HG03342 (cell line): Measurements from ENCODE around the gene SLC9A3.

Source experiments
- ATAC-seq: cut with Tn5 transposase; IDR thresholded peaks from one replicate; pipeline ENCODE4 v1.9.1; 2021; ENCODE audit warnings: mild to moderate bottlenecking, moderate library complexity; ENCODE audit not compliant: unreplicated experiment

The SLC9A3 gene

DNA sequence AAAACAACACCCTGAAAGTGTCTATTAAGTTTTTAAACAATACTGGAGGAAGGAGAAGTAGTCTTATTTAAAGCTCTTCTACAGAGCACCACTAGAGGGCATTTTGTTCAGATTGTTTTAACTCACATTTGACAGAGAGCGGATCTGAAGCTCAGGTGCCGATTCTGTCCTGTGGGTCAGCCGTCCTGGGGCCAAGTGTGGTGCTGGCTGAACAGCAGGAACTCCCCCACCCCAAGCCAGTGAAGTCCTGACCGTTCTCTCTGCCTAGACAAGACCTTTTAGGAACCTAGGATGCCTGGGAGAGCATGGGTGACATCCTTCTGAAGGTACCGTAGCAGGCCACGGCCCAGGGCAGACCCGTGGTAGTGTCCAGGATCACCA is 77.4 kb downstream of the SLC9A3 start:
- no peak for ATAC-seq

DNA sequence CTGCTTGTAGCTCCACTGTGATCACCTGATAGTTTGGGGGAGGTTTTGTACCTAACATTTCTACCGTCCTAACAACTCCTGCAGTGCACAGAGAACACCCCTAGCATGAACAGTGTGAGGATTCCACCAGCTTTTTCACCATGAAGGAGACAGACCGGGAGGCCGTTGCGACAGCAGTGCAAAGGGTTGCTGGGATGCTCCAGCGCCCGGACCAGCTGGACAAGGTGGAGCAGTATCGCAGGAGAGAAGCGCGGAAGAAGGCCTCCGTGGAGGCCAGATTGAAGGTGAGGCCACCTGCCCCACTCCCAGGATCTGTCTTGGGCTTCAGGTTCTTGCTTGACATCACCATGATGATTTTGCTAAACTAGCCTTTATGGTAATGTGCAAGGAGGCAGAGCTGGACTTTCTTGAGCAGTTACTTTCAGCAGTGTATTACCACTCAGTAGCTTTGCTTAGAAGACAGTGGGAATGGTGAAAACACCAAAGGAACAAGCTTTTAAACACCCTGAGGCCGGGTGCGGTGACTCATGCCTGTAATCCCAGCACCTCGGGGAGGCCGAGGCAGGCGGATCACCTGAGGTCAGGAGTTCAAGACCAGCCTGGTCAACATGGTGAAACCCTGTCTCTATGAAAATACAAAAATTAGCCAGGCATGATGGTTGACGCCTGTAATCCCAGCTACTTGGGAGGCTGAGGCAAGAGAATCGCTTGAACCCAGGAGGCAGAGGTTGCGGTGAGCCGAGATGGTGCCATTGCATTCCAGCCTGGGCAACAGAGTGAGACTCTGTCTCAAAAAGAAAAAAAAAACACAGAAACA is 78.0 kb downstream of the SLC9A3 start:
- ATAC-seq: no peak

DNA sequence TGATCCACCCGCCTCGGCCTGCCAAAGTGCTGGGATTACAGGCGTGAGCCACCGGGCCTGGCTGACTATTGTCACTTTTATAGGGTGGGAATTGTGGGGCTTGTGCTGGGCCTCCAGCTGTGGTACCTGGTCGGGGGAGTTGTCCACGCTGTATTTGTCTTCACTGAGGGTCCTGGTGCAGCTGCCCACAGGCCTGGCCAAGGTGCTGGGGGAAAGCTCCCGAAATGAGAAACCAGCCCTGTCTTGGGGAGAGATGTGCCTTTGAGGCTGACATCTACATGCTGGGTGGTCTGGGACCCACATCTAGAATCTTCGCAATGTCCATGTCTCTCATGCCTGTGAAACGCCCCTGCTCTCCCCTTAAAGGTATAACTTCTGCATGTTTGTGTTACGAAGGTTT is 78.7 kb downstream of the SLC9A3 start:
- no peak for ATAC-seq

DNA sequence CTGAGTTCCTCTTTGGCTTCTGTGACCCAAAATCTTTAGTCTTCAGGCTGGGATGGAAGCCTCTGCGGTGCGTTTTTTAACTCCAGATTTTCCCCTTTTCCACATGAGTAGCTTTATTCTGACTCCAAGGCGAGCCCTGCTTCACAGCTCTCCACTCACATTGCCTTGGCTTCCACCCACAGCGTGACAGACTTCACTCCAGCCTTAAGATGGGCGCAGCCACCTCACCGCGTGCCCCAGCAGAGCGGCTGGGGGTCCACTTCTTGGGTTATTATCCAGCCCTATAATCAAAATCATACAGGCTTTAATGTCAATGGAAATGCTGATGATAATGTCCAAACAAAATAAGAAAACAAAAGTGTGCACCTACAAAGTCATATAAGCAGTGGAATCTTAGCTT is 80.0 kb downstream of the SLC9A3 start:
- no peak for ATAC-seq

DNA sequence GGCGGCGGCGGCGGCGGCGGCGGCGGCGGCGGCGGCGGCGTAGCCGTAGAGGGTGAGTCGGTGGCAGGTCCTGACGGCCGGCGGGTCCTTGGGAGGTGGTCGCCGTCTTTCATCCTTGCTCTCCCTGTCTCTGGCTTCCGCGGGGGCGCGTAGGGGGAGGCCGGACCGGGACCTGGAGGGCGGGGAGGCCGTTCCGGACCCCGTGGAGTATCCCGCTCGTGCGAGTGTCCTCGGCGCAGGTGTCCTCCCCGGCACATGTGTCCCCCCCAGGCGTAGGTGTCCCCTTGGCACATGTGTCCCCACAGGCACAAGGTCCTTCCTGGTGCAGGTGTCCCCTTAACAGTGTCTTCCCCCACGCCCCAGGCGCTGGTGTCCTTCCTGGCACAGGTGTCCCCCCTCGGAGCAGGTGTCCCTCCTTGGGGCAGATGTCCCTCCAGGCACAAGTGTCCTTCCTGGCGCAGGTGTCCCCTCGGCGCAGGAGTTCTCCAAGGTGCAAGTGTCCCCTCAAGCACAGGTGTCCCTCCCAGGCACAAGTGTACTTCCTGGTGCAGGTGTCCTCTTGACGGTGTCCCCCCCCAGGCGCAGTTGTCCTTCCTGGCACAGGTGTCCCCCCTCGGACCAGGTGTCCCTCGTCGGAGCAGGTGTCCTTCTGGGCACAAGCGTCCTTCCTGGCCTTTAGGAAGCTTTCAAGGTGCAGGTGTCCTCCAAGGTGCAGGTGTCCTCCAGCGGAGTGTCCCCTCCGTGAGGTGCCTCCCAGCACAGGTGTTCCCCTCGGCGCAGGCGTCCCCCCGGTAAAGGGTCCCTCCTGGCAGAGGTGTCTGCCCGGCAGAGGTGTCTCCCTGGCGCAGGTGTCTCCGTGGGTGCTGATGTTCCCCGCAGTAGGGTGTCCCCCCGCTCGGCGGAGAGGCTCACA is 80.8 kb downstream of the SLC9A3 start:
- peak; percentile 23 for ATAC-seq

DNA sequence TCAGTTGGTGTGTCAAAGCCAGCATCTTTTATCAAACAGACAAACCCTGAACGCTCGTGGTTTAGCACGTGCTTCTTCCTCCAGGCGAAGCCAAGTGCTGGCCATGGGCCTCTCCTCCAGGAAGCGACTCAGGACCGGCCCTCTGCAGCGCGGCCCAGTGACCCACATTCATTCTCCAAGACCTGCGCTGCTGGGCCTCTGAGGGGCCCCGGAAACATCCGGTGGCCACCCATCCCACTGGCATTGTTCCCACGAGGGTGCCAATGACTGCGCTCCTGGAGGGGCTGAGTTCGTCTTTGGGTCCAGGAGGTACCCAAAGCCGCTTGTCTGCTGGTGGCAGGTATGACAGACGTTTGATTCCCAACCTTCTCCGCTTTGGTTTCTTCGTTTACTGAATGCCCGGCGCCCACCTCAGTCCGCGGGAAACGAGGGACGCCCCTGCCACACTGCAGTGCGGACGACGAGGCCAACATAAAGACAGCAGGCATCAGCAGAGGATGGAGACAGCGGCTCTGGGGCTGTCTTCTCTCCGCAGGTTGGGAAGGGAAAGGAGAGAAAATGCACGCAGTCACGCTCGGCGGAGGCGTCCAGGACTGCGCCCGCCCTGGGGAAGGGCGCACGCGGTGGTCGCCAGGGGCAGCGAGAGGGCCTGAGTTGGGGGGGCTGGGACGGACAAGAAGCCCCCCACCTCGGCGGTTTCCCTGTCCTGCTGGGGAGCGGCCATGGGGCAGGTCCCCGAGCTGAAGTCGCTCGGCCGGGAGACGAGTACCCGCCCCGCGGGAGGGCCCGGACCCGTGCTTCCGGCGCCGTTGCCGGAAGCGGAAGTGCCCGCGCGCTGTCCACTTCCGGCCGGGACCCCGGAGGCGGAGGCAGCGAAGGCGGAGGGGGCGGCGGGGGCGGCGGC is 81.7 kb downstream of the SLC9A3 start, which contains the start of gene EXOC3:
TSS of gene EXOC3 (plus strand) at position 842 of the 904 bp plus-strand sequence. CDS start 3,030 bp downstream, outside the sequence.
- ATAC-seq: peak; percentile 88

DNA sequence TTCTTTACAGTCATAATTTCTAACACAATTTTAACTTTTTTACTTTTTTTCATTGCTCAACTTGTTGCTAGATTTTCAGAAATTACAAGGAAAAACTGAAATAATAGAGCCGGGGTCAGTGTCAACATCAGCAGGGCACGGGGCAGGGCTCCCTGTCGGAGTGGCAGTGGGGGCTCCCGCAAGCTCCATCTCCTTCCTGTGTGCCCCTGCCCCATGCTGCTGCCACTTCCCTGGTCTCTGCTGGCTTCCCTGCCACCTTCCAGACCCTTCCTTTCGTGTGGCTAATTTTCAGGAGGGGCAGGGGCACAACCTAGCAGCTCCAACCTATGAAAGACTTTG is 82.3 kb downstream of the SLC9A3 start:
- ATAC-seq: no peak

DNA sequence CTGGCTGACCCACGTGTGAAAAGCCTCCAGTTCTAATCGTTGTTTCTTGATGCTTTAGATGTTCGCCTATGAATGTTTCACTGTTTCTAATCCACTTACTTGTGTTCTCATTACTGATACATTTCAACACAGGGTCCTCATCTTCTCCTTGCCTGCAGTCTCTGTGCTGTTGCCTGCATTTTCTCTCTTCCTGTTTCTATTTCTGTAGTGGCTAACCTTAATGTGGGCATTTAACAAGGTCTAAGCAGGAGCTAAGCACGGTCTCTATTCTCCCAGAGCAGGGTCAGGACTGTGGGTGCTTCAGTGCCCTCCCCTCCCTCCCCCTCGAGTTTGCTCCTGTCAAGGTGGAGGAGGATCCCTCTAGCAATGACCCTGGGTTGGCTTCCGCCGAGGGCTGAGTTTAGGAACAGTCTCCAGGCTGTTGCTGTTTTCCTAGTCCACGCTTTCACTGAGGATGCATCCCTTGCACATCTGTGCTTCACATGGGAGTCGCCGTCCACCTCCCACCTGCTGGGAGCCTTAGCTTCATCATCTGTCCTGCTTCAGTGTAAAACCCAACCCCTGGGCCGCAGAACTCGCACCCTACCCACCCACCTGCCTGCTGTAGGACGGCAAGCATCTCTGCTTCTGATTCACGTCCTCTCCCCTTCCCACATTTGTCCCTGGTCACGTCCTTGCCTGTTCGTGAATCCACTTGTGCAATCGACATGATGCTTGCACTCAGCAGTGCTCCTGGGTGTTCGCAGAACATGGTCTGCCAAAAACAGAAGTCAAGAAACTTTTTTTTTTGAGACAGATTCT is 83.6 kb downstream of the SLC9A3 start:
- ATAC-seq: no peak

DNA sequence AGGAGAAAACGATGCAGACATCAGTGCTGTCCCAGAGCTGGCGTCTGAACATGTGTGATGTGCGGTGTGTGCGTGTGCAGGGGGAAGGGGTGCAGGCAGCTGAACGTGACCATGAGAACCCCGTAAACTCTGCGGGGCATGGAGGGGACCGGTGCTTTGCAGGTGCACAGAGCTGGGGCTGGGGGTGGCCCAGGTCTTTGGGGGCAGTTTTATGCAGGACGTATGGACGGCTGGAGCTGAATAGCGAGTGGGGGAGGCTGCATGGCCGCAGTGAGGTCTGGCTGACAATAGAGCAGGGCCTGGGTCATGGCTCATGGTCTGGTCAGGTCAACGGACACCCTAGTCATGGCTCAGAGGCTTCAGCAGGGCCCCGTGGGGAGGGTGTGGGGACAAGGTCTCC is 84.6 kb downstream of the SLC9A3 start:
- ATAC-seq: no peak

DNA sequence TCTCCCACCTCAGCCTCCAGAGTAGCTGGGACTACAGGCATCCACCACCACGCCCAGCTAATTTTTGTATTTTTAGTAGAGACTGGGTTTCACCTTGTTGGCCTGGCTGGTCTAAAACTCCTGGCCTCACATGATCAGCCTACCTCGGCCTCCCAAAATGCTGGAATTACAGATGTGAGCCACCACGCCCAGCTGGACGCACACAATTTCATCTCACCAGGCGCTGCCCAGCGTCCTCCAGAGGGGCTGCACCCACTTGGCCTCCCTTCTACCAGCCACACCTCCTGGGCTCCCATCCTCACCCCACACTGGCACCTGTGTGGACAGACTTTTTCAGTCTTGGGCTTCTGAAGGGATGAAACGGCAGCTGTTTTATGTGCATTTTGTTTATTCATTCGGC is 85.1 kb downstream of the SLC9A3 start:
- ATAC-seq: no peak

DNA sequence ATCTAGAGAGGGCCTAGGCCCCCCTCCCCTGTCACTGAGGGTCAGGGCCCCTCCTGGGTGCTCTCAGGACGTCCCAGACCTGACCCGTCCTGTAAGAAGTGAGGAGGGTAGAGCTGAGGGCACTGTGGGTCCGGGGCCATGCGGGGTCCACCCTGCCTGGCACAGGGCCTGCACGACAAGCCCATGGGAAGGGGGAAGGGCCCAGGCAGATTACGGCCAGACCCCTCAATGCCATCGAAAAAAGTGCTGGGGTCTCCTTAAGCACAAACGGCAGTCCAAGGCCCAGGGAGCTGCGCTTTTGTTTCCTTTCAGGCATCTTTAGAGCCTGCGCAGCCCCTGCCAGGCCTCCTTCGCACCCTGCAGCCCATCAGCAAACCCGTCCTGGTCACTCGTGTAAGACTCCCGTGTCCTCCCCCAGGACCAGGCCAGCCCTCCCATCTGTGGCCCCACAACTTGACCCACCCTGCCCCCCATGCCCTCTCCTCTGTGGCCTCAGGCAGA is 85.7 kb downstream of the SLC9A3 start:
- ATAC-seq: no peak

DNA sequence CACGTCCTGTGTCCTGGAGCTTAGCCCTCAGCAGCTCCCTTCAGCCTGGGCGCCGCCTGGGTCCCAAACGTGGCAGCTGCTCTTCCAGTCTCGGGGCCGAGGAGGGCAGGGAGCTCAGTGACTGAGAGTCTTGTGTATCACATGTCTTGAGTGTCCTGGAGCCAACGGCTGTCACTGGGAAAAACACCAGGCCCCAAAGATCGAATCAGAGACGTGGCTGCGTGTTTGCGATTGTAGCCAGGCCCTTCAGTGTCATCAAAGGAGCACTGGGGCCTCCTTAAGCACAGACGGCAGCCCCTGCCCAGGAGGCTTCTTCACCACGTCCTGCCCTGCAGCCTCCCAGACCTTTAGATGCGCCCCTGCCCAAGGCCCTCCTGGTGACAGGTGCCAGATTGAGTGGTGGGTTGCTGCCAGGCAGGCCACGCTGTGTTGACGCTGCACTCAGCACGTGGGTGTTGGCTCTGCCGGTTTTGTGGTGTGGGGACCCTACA is 86.9 kb downstream of the SLC9A3 start:
- ATAC-seq: no peak

DNA sequence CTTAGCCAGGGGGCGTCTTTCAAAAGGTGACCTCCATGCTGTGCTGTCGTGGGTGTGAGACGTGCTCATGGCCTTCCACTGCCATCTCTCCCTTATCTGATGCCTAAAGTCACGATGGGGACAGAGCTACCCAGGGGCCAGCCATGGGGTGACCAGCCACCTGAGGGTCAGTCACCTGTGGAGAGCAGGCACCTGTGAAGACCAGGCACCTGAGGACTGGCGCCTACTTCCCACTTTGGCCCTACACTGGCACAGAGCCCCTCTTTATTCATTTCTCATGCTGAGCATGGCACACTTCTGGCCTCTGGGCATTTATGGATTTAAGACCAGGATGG is 87.6 kb downstream of the SLC9A3 start:
- no peak for ATAC-seq

DNA sequence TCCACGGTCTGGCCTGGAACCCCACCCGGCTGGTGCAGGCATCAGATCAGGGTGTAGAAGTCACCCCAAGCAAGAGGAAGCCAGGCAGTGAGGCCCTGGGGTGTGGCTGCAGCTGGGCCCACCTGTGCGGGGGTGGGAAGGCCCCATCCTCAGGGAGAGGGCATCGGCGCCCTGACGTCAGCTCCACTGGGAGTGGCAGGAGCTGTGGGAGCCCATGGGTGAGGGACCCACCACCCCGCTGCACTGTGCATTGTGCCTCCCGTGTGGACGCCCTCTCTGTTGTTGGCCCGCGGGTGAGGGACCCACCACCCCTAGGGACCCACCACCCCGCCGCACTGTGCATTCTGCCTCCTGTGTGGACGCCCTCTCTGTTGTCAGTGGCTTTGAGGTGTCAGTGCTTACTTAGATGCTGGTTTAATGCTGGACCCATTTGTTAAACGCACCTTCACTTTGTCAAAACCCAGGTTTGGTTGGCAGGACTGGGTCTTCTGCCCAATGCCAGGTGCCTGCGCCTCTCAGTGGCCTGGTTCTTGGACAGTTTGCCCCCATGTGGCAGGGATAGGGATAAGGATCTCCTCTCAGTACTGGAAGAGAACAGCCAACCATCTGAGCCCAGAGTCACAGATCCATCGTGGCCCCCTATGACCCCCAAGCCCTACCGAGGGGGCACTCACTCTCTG is 88.1 kb downstream of the SLC9A3 start:
- ATAC-seq: no peak

DNA sequence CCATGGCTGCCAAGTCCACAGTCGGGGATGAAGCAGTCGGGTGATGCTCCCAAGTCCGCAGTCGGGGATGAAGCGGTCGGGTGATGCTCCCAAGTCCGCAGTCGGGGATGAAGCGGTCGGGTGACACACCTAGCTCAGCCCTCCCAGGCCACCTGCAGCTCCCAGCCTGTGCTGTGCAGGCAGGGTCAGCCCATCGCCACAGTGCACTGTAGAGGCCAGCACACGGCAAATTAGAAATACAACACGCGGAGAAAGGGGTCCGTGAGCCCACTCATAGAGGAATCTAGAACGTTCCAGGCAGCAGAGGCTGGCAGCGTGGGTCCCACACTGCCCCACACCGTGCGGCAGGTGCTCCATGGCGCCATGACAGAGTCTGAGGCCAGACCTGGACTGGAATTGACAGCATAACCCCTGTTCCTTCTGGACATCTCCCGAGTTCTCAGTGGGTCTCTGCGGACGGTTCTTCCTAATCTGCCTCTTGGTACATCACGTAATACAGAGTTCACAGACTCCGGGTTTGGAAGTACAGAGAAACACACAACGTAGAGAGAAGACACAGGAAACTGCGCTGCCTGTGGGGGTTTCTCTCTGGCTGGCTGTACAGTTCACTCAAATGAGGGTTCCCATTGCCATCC is 89.0 kb downstream of the SLC9A3 start:
- no peak for ATAC-seq

DNA sequence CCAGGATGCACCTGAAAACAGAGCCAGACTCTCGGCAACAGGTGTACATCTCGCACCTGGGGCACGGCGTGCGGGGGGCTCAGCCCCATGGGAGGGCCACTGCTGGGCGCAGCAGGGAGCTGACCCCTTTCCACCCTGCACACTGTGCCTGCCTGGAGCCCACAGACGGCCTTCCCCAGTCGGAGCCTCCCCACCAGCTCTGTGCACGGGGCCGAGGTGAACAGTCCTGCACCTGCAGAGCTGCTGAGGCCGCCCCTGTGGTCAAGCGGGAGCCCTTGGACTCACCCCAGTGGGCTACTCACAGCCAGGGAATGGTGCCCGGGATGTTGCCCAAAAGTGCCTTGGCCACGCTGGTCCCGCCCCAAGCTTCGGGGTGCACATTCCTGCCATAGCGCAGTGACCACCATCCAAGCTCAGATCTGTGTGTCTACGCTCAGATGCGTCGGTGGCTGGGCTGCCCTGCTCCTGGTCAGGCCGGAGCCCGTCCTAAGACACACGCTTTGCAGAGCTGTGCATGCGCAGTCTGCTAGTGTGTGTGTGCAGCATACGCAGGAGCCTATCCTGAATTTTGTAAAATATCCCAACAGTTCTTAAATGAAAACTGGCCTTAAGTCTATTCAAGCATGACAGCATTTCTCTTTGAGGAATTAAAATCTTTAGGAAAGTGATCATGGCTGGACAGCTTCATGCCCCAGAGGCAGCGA is 89.7 kb downstream of the SLC9A3 start:
- ATAC-seq: no peak

DNA sequence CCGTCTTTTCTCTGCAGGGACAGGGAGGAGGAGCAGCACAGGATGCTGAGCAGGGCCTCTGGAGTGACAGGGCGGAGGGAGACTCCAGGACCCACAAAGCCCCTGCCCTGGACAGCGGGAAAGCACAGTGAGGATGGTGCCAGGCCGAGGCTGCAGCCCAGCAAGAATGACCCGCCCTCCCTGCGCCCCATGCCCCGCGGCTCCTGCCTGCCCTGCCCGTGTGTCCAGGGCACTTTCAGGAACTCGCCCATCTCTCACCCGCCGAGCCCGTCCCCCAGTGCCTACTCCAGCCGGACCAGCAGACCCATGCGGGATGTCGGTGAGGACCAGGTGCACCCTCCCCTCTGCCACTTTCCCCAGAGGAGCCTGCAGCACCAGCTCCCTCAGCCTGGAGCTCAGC is 90.4 kb downstream of the SLC9A3 start:
- no peak for ATAC-seq
